Neutrophil (primary cell): ENCODE data around the gene DIAPH1.

ENCODE experiments used
- H3K27ac ChIP-seq: fragments of 200-600 bp; sonication (generic); 2 replicates; pipeline ENCODE4 v1.5.1; 2016; ENCODE audit warnings: mild to moderate bottlenecking, moderate library complexity
- H3K27me3 ChIP-seq: fragments of 200-600 bp; sonication (generic); 2 replicates; pipeline ENCODE4 v1.6.0; 2016; ENCODE audit warnings: mild to moderate bottlenecking
- H3K36me3 ChIP-seq: fragments of 200-600 bp; sonication (generic); 2 replicates; pipeline ENCODE4 v1.5.1; 2017
- H3K4me1 ChIP-seq, 2 experiments: fragments of 200-600 bp in 1 of 2; sonication (generic) in 1 of 2; 1 replicate in 1 of 2; 2 replicates in 1 of 2; pipeline versions ENCODE4 v1.5.1 to v1.6.1; 2013 to 2016; ENCODE audit warnings: low read depth in 1 of 2, low read length in 1 of 2, mild to moderate bottlenecking in 1 of 2, moderate library complexity in 1 of 2; ENCODE audit not compliant: control insufficient read depth in 1 of 2, insufficient read depth in 1 of 2
- H3K4me3 ChIP-seq, 2 experiments: fragments of 200-600 bp in 1 of 2; sonication (generic) in 1 of 2; 1 replicate in 1 of 2; 2 replicates in 1 of 2; pipeline ENCODE4 v1.5.1; 2013 to 2016; ENCODE audit warnings: low read depth in 1 of 2, low read length in 1 of 2, mild to moderate bottlenecking in 1 of 2, moderate library complexity in 1 of 2
- H3K9me3 ChIP-seq: fragments of 200-600 bp; sonication (generic); 2 replicates; pipeline ENCODE4 v1.5.1; 2016
- TF ChIP-seq, protein P1 (sequence below): fragments of 200-600 bp; sonication (generic); IDR thresholded peaks from 2 replicates; pipeline ENCODE4 v1.5.1; 2016; ENCODE audit warnings: antibody characterized with exemption

Gene DIAPH1

DNA sequence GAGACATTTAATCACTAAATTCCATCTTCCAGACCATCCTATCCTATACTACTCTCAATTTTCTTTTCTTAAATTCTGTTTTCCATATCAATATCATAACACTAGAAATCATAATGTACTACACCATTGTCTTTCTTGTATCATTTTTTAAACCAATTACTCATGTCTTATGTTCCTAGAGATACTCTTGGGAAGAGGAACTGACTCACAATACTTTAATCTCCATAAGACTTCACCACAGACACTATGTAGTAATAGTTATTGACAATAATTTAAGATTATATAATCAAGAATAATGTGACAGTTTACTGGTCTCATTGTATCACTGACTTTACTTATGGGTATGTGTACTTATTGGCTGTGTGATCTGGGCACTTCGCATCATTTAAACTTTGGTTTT, 86.1 kb downstream of the DIAPH1 start:
- Histone ChIP-seq H3K36me3 (peaks cover 89% of the 10 kb centered on the region), H3K27ac (no peak overlapping the region), H3K9me3 (no peaks in the 10 kb centered on the region), H3K27me3 (no peaks in the 10 kb centered on the region), H3K4me1 (no peaks in the 10 kb centered on the region), H3K4me3 (no peak overlapping the region)
- TF ChIP-seq, protein P1, sequence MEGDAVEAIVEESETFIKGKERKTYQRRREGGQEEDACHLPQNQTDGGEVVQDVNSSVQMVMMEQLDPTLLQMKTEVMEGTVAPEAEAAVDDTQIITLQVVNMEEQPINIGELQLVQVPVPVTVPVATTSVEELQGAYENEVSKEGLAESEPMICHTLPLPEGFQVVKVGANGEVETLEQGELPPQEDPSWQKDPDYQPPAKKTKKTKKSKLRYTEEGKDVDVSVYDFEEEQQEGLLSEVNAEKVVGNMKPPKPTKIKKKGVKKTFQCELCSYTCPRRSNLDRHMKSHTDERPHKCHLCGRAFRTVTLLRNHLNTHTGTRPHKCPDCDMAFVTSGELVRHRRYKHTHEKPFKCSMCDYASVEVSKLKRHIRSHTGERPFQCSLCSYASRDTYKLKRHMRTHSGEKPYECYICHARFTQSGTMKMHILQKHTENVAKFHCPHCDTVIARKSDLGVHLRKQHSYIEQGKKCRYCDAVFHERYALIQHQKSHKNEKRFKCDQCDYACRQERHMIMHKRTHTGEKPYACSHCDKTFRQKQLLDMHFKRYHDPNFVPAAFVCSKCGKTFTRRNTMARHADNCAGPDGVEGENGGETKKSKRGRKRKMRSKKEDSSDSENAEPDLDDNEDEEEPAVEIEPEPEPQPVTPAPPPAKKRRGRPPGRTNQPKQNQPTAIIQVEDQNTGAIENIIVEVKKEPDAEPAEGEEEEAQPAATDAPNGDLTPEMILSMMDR = no peak

DNA sequence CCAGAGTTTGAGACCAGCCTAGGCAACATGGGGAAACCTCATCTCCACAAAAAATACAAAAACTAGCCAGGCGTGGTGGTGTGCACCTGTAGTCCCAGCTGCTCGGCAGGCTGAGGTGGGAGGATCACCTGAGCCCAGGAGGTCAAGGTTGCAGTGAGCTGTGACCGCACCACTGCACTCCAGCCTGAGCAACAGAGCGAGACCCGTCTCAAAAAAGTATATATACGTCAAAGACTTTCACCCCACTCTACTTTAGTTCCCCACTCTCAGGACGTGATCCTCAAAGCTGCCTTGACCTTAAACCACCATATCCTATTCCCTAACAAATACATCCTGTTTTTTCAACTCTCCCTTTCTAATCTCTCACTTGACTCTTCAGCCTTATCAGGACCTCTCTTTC, 88.9 kb downstream of the DIAPH1 start:
- H3K27ac ChIP-seq = no peak overlapping the region
- TF ChIP-seq, protein P1 = no peak
- H3K4me1 ChIP-seq = peaks cover 0 to under 1% of the 10 kb centered on the region in 2 experiments
- no peaks in the 10 kb centered on the region for H3K27me3 ChIP-seq
- no peak overlapping the region for H3K4me3 ChIP-seq
- peaks cover 99% of the 10 kb centered on the region for H3K36me3 ChIP-seq
- H3K9me3 ChIP-seq = no peaks in the 10 kb centered on the region

DNA sequence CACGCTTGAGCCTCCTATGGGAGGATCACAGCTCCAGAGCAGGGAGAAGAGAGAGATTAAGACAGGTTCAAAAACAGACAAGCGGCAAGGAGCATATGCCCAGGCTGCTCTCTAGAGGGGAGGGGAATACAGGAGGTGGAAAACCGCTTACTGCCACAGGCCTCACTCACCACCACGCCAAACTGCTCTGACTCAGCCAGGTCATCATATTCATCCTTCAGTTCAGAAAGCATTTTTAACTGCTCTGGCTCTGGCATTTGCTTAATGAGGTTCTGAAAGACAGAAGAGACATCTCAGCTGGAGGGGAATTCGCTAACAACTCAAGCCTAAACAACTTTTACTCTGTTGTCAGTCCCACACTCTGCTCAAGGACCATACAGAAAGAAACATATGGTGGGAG, 89.8 kb downstream of the DIAPH1 start:
- Histone ChIP-seq H3K4me1 (peaks cover 0 to 6% of the 10 kb centered on the region in 2 experiments), H3K36me3 (peaks cover 99% of the 10 kb centered on the region), H3K4me3 (no peak overlapping the region), H3K9me3 (no peaks in the 10 kb centered on the region), H3K27ac (no peak overlapping the region), H3K27me3 (no peaks in the 10 kb centered on the region)
- TF ChIP-seq, protein P1 = no peak

DNA sequence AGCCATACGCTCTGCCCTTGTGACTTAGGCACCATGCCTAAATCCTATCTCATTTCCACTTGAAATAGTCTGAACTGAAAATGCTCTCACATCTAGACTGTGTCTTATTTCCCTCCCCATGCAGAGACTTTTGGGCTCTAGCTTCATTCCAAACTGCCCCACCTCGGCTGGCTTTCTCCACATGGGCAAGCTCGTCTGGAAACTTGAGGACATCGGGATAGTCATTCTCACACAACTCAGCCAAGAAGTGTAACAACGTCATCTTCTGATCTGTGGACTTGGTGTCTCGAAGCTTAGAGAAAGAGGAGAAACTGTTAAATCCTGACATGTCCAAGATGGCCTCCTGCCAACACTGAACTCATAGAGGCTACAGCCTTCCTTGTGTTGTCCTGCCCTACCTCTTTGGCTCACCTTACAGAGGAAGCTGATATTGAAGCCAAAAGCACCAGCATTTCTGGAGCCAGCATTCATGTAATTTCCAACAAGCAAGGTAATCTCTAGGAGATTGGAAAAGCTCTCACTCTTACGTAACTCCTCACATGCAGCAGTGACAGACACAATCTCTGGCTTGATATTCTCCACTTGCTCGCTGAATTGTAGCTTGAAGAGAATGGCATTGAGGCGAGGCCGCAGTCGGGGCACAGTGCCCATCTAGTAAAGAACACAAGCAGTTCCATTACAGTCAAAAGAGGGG, 90.4 kb downstream of the DIAPH1 start:
- Histone ChIP-seq H3K27ac (no peak overlapping the region), H3K36me3 (peaks cover 99% of the 10 kb centered on the region)
- TF ChIP-seq, protein P1 = no peak

DNA sequence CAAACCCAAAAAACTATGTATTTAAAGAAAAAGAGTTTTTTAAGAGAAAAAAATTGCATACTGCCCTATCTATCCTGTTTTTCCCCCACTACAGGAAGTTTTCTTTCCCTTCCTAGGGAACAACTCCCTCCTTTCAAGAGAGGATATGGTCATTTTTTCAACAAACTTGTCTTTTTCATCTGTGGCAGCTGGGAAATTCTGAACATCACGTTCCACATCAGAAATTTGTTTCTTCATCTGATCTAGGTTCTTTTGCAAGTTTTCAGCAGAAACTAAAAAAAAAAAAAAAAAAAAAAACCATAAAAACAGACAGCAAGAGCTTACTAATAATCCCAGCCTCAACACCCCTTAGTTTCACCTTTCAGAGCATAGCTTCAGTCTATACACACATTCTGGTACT, 91.4 kb downstream of the DIAPH1 start:
- Histone ChIP-seq H3K27ac (no peak overlapping the region), H3K36me3 (peaks cover 99% of the 10 kb centered on the region)

More for the DNA sequence above, 90.4 kb downstream of the DIAPH1 start:
- H3K4me1 ChIP-seq = peaks cover 0 to 6% of the 10 kb centered on the region in 2 experiments
- no peak overlapping the region for H3K4me3 ChIP-seq
- no peaks in the 10 kb centered on the region for H3K27me3 ChIP-seq
- no peaks in the 10 kb centered on the region for H3K9me3 ChIP-seq

More for the DNA sequence above, 91.4 kb downstream of the DIAPH1 start:
- peaks cover 0 to 6% of the 10 kb centered on the region in 2 experiments for H3K4me1 ChIP-seq
- no peaks in the 10 kb centered on the region for H3K9me3 ChIP-seq
- TF ChIP-seq, protein P1 = no peak
- no peaks in the 10 kb centered on the region for H3K27me3 ChIP-seq
- no peak overlapping the region for H3K4me3 ChIP-seq
